IMR-90 (cell line): Measurements from ENCODE around the gene AGAP1. TPM values are rescaled to one million over a fixed set of nuclear protein-coding genes. Genes with fewer than 3 reads are reported as not detected.

Source experiments
- ATAC-seq: fragments of 200-7000 bp; cut with Tn5 transposase; 2 replicates; pipeline ENCODE4 v1.9.1; 2020; ENCODE audit warnings: low read depth, mild to moderate bottlenecking, moderate library complexity
- BruUV-seq: library from RNA; stranded (reverse); fragments of 400-500 nt; replicated peaks from 2 replicates; lab custom pipeline; 2021; lab: Mats Ljungman, UMichigan
- CTCF ChIA-PET: fragments of 300-600 bp; formaldehyde crosslinking; extraction: SDS; loops from one replicate; lab custom pipeline; 2021; ENCODE audit warnings: antibody characterized with exemption; lab: Yijun Ruan, JAX
- POLR2A ChIA-PET: fragments of 300-600 bp; sonication (Branson Sonifier 250); formaldehyde crosslinking; loops from one replicate; lab custom pipeline; 2022; ENCODE audit warnings: antibody characterized with exemption; ENCODE audit not compliant: unreplicated experiment; lab: Charles Lee
- DNase-seq: peaks from one replicate; pipeline ENCODE4 v3.0.0; 2013
- H2AFZ ChIP-seq: replicated peaks from 2 replicates; pipeline ENCODE3; 2013; ENCODE audit warnings: low read length, mild to moderate bottlenecking; ENCODE audit not compliant: poor library complexity
- H2AK5ac ChIP-seq: 2 replicates; pipeline ENCODE4 v1.6.1; 2013; ENCODE audit warnings: low read depth, low read length, inconsistent platforms
- H2AK9ac ChIP-seq: replicated peaks from 2 replicates; pipeline ENCODE3; 2013; ENCODE audit warnings: mild to moderate bottlenecking, low read depth, low read length, moderate library complexity; ENCODE audit not compliant: poor library complexity
- H2BK120ac ChIP-seq: 2 replicates; pipeline ENCODE4 v1.6.1; 2013; ENCODE audit warnings: low read depth, low read length, inconsistent platforms
- H2BK15ac ChIP-seq: 3 replicates; pipeline ENCODE4 v1.6.1; 2013; ENCODE audit warnings: low read depth, low read length, inconsistent platforms
- H2BK20ac ChIP-seq: 2 replicates; pipeline ENCODE4 v1.6.1; 2013; ENCODE audit warnings: low read depth, mild to moderate bottlenecking, inconsistent platforms, low read length, moderate library complexity
- H2BK5ac ChIP-seq: 2 replicates; pipeline ENCODE4 v1.6.1; 2013; ENCODE audit warnings: mild to moderate bottlenecking, low read depth, low read length, inconsistent platforms; ENCODE audit not compliant: poor library complexity, severe bottlenecking
- H3K14ac ChIP-seq: replicated peaks from 2 replicates; pipeline ENCODE4 v1.6.1; 2013; ENCODE audit warnings: low read depth, low read length, inconsistent platforms
- H3K18ac ChIP-seq: 2 replicates; pipeline ENCODE4 v1.6.1; 2013; ENCODE audit warnings: low read depth, low read length, control low read depth
- H3K23ac ChIP-seq: 2 replicates; pipeline ENCODE4 v1.6.1; 2013; ENCODE audit warnings: low read depth, low read length, inconsistent platforms
- H3K27ac ChIP-seq: 2 replicates; pipeline ENCODE4 v1.5.1; 2013; ENCODE audit warnings: mild to moderate bottlenecking, control low read depth, low read length; ENCODE audit not compliant: insufficient read depth
- H3K27me3 ChIP-seq: 2 replicates; pipeline ENCODE4 v1.6.1; 2013; ENCODE audit warnings: low read length; ENCODE audit not compliant: control insufficient read depth, insufficient read depth
- H3K36me3 ChIP-seq: 2 replicates; pipeline ENCODE4 v1.6.1; 2013; ENCODE audit warnings: low read length, mixed read lengths; ENCODE audit not compliant: control insufficient read depth, insufficient read depth
- H3K4ac ChIP-seq: 2 replicates; pipeline ENCODE4 v1.6.1; 2013; ENCODE audit warnings: low read depth, low read length, inconsistent platforms
- H3K4me1 ChIP-seq: 2 replicates; pipeline ENCODE4 v1.6.1; 2013; ENCODE audit warnings: low read length, mixed read lengths; ENCODE audit not compliant: control insufficient read depth, insufficient read depth
- H3K4me2 ChIP-seq: 2 replicates; pipeline ENCODE4 v1.6.1; 2013; ENCODE audit warnings: low read depth, mild to moderate bottlenecking, control low read depth, low read length, moderate library complexity
- H3K4me3 ChIP-seq: 2 replicates; pipeline ENCODE4 v1.5.1; 2013; ENCODE audit warnings: low read depth, mild to moderate bottlenecking, control low read depth, low read length, moderate library complexity; ENCODE audit not compliant: insufficient read depth
- H3K56ac ChIP-seq: 2 replicates; pipeline ENCODE4 v1.6.1; 2013; ENCODE audit warnings: low read length, inconsistent platforms; ENCODE audit not compliant: insufficient read depth; ENCODE audit errors: extremely low read depth
- H3K79me1 ChIP-seq, 2 experiments: 2 replicates each; pipeline ENCODE4 v1.6.1; 2013; ENCODE audit warnings: low read length in 2 of 2, inconsistent platforms in 1 of 2, low read depth in 1 of 2
- H3K9ac ChIP-seq: 2 replicates; pipeline ENCODE4 v1.6.1; 2013; ENCODE audit warnings: low read depth, low read length, control low read depth
- H3K9me1 ChIP-seq: 2 replicates; pipeline ENCODE4 v1.6.1; 2013; ENCODE audit warnings: low read length, inconsistent platforms; ENCODE audit not compliant: insufficient read depth
- H3K9me3 ChIP-seq: 2 replicates; pipeline ENCODE4 v1.6.1; 2013; ENCODE audit warnings: low read length; ENCODE audit not compliant: control insufficient read depth, insufficient read depth
- H4K20me1 ChIP-seq: 2 replicates; pipeline ENCODE4 v1.6.1; 2013; ENCODE audit warnings: low read length, inconsistent platforms; ENCODE audit not compliant: insufficient read depth
- H4K5ac ChIP-seq: 2 replicates; pipeline ENCODE4 v1.6.1; 2013; ENCODE audit warnings: mild to moderate bottlenecking, low read depth, low read length, control low read depth
- H4K8ac ChIP-seq, 2 experiments: 2 replicates each; pipeline ENCODE4 v1.6.1; 2013; ENCODE audit warnings: low read depth in 2 of 2, low read length in 2 of 2, control low read depth in 1 of 2, inconsistent platforms in 1 of 2
- H4K91ac ChIP-seq: 2 replicates; pipeline ENCODE4 v1.6.1; 2013; ENCODE audit warnings: low read depth, low read length, inconsistent platforms; ENCODE audit not compliant: insufficient read depth
- BHLHE40 ChIP-seq: fragments of 150-350 bp; IDR thresholded peaks from 2 replicates; pipeline ENCODE4 v1.6.1; 2016; ENCODE audit warnings: mild to moderate bottlenecking, low read depth, low read length
- CEBPB ChIP-seq: IDR thresholded peaks from 2 replicates; pipeline ENCODE4 v1.6.1; 2012; ENCODE audit warnings: low read depth, low read length, improper control_type of control experiment
- CHD1 ChIP-seq: IDR thresholded peaks from 2 replicates; pipeline ENCODE4 v1.6.1; 2012; ENCODE audit warnings: low read depth, low read length, improper control_type of control experiment
- FOS ChIP-seq: fragments of 150-350 bp; IDR thresholded peaks from 2 replicates; pipeline ENCODE4 v1.6.1; 2016; ENCODE audit warnings: low read depth, low read length
- MAFK ChIP-seq: IDR thresholded peaks from 2 replicates; pipeline ENCODE4 v1.6.1; 2012; ENCODE audit warnings: low read depth, low read length, improper control_type of control experiment
- MXI1 ChIP-seq: IDR thresholded peaks from 2 replicates; pipeline ENCODE4 v1.6.1; 2012; ENCODE audit warnings: low read depth, mild to moderate bottlenecking, low read length, moderate library complexity, borderline replicate concordance
- NFE2L2 ChIP-seq: fragments of 150-350 bp; IDR thresholded peaks from 2 replicates; pipeline ENCODE4 v1.6.1; 2016; ENCODE audit warnings: low read depth, mild to moderate bottlenecking, low read length
- POLR2A ChIP-seq: IDR thresholded peaks from 2 replicates; pipeline ENCODE4 v1.6.1; 2012; ENCODE audit warnings: mild to moderate bottlenecking, low read depth, low read length
- RAD21 ChIP-seq: IDR thresholded peaks from 2 replicates; pipeline ENCODE4 v1.6.1; 2012; ENCODE audit warnings: low read length, improper control_type of control experiment
- RCOR1 ChIP-seq: IDR thresholded peaks from 2 replicates; pipeline ENCODE4 v1.6.1; 2012; ENCODE audit warnings: mild to moderate bottlenecking, low read length, improper control_type of control experiment; ENCODE audit not compliant: insufficient replicate concordance
- RFX5 ChIP-seq: IDR thresholded peaks from 2 replicates; pipeline ENCODE4 v1.8.0; 2012; ENCODE audit warnings: low read depth, mild to moderate bottlenecking, low read length, moderate library complexity
- SMC3 ChIP-seq: fragments of 150-350 bp; IDR thresholded peaks from 2 replicates; pipeline ENCODE4 v1.6.1; 2016; ENCODE audit warnings: low read depth, mild to moderate bottlenecking, antibody characterized with exemption, low read length, moderate library complexity
- USF2 ChIP-seq: fragments of 150-350 bp; IDR thresholded peaks from 2 replicates; pipeline ENCODE4 v1.6.1; 2017; ENCODE audit warnings: mild to moderate bottlenecking, antibody characterized with exemption, low read length, low read depth
- WGBS, 2 experiments: methylation state at CpG; one replicate each; pipeline versions ENCODE4 v1.1.5 to v1.1.7; 2013; ENCODE audit warnings: missing lambda C conversion rate in 2 of 2; ENCODE audit not compliant: insufficient read length in 1 of 2; ENCODE audit errors: extremely low coverage in 2 of 2; 5-methylcytosine and 5-hydroxymethylcytosine counted together
- dilution Hi-C: fragments of 300-500 bp; cut with HindIII; formaldehyde crosslinking; loops from one replicate; pipeline ENCODE4 v1.14.3; 2018; ENCODE audit warnings: low sequenced_read_pairs; ENCODE audit not compliant: unreplicated experiment
- in situ Hi-C: fragments of 300-500 bp; cut with MboI; formaldehyde crosslinking; loops from 3 replicates; pipeline ENCODE4 v1.14.3; 2019; ENCODE audit warnings: low sequenced_read_pairs, inconsistent platforms, mixed read lengths
- intact Hi-C: fragments of 100-400 bp; cut with micrococcal nuclease; formaldehyde crosslinking; loops from 2 replicates; pipeline ENCODE4 v1.10.0; 2022
- polyA plus RNA-seq, 3 experiments: library from polyadenylated mRNA; depleted of rRNA; stranded (reverse); fragments of >200 nt; gene quantifications; 2 replicates each; pipeline ENCODE4 v1.2.3, GENCODE V29; 2012; ENCODE audit warnings: low replicate concordance in 1 of 3
- total RNA-seq: library from RNA; depleted of rRNA; stranded (reverse); fragments of >200 nt; gene quantifications from 2 replicates; pipeline ENCODE4 v1.2.3, GENCODE V29; 2012
- TF ChIP-seq, protein P1 (sequence below): conservative IDR thresholded peaks from 2 replicates; pipeline ENCODE4 v1.5.1; 2012; ENCODE audit warnings: mild to moderate bottlenecking, low read depth, low read length, improper control_type of control experiment
- TF ChIP-seq, protein P2 (sequence below): fragments of 150-350 bp; IDR thresholded peaks from 2 replicates; pipeline ENCODE4 v1.6.1; 2016; ENCODE audit warnings: low read depth, mild to moderate bottlenecking, low read length, moderate library complexity, borderline replicate concordance

Gene AGAP1
- total and polyA plus RNA-seq, 2 of the 4 experiments (the other 2 are of a cell fraction) = 15.1 to 16.4 TPM

GRCh38 chr2:235960716-235961640 is 467.1 kb downstream of the AGAP1 start:
- H2BK5ac ChIP-seq = no peak overlapping the region
- ChIA-PET POLR2A (no interaction called here), CTCF (no interaction called here)
- H4K8ac ChIP-seq = no peak overlapping the region
- H4K91ac ChIP-seq = no peak overlapping the region
- no peak overlapping the region for H2AFZ ChIP-seq
- ATAC-seq = no peak
- intact Hi-C loops = no loop called here
- no peak overlapping the region for H3K4me2 ChIP-seq
- H4K5ac ChIP-seq = no peak overlapping the region
- no peaks in the 10 kb centered on the region; the same call in 1 of the 2 replicates for H3K36me3 ChIP-seq
- no peak overlapping the region for H2AK5ac ChIP-seq
- WGBS, 2 experiments = 96% methylated on average over 18 of the region's 31 CpGs; no CpG with 5 or more reads in 1 of the 2 experiments
- H3K4ac ChIP-seq = no peak overlapping the region
- in situ Hi-C loops = no loop called here
- no peak overlapping the region for H3K27ac ChIP-seq
- H3K18ac ChIP-seq = no peak overlapping the region
- H3K79me1 ChIP-seq = no peaks in the 10 kb centered on the region
- BruUV-seq = no TSS peak
- no peak for DNase-seq
- H3K4me3 ChIP-seq = no peak overlapping the region
- H3K23ac ChIP-seq = no peak overlapping the region
- H3K56ac ChIP-seq = no peak overlapping the region
- H2BK20ac ChIP-seq = no peak overlapping the region
- H3K9me3 ChIP-seq = no peaks in the 10 kb centered on the region
- no peaks in the 10 kb centered on the region for H3K4me1 ChIP-seq
- no peaks in the 10 kb centered on the region for H3K27me3 ChIP-seq
- dilution Hi-C loops = no loop called here
- H2AK9ac ChIP-seq = no peak overlapping the region
- H2BK120ac ChIP-seq = no peak overlapping the region
- no peak overlapping the region for H3K9ac ChIP-seq
- H4K20me1 ChIP-seq = no peaks in the 10 kb centered on the region
- no peaks in the 10 kb centered on the region; the same call in 1 of the 2 replicates for H3K9me1 ChIP-seq
- H2BK15ac ChIP-seq = no peak overlapping the region
- H3K14ac ChIP-seq = no peak overlapping the region
- no peak for TF ChIP-seq BHLHE40
- TF ChIP-seq, protein P1, sequence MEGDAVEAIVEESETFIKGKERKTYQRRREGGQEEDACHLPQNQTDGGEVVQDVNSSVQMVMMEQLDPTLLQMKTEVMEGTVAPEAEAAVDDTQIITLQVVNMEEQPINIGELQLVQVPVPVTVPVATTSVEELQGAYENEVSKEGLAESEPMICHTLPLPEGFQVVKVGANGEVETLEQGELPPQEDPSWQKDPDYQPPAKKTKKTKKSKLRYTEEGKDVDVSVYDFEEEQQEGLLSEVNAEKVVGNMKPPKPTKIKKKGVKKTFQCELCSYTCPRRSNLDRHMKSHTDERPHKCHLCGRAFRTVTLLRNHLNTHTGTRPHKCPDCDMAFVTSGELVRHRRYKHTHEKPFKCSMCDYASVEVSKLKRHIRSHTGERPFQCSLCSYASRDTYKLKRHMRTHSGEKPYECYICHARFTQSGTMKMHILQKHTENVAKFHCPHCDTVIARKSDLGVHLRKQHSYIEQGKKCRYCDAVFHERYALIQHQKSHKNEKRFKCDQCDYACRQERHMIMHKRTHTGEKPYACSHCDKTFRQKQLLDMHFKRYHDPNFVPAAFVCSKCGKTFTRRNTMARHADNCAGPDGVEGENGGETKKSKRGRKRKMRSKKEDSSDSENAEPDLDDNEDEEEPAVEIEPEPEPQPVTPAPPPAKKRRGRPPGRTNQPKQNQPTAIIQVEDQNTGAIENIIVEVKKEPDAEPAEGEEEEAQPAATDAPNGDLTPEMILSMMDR = no peak
- no peak for TF ChIP-seq CHD1
- no peak for TF ChIP-seq POLR2A
- TF ChIP-seq USF2 = no peak
- no peak for TF ChIP-seq RAD21
- TF ChIP-seq SMC3 = no peak
- TF ChIP-seq, protein P2, sequence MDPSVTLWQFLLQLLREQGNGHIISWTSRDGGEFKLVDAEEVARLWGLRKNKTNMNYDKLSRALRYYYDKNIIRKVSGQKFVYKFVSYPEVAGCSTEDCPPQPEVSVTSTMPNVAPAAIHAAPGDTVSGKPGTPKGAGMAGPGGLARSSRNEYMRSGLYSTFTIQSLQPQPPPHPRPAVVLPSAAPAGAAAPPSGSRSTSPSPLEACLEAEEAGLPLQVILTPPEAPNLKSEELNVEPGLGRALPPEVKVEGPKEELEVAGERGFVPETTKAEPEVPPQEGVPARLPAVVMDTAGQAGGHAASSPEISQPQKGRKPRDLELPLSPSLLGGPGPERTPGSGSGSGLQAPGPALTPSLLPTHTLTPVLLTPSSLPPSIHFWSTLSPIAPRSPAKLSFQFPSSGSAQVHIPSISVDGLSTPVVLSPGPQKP = no peak
- no peak for TF ChIP-seq MAFK
- no peak for TF ChIP-seq RFX5
- no peak for TF ChIP-seq MXI1
- TF ChIP-seq NFE2L2 = no peak
- no peak for TF ChIP-seq FOS
- no peak for TF ChIP-seq CEBPB
- TF ChIP-seq RCOR1 = no peak
